ENCODE data around the gene MSH5. TPM values are rescaled to one million over a fixed set of nuclear protein-coding genes. Genes with fewer than 3 reads are reported as not detected.

Gene MSH5
- total RNA-seq, 1 experiment from 2014 or later = 22.7 TPM

- ChIA-PET POLR2A (ENCODE audit: unreplicated experiment) (interaction anchor here (0.5 to 1.3 kb wide), 8 partner anchors 12 to 362 kb away, joined by 3 to 7 read pairs (median 4); partner anchors contain the start of genes DDX39B, HSPA1A, HSPA1L and MSH5), CTCF (interaction anchor here (0.6 to 0.9 kb wide), 5 partner anchors 13 to 671 kb away, joined by 3 to 6 read pairs (median 4); partner anchors contain the start of gene MSH5)
- Histone ChIP-seq H3K4me3 (ENCODE audit: low read length) (no peak overlapping the region), H3K79me2 (ENCODE audit: low read length) (no peaks in the 10 kb centered on the region), H3K27ac (ENCODE audit: low read length) (peak overlapping the region; percentile 62), H3K9me3 (ENCODE audit: low read length) (no peaks in the 10 kb centered on the region), H3K27me3 (ENCODE audit: low read length) (no peaks in the 10 kb centered on the region), H4K20me1 (ENCODE audit: low read length) (no peaks in the 10 kb centered on the region), H2AFZ (ENCODE audit: low read length) (no peak overlapping the region), H3K4me1 (ENCODE audit: insufficient read depth, low read length) (peaks cover 16% of the 10 kb centered on the region), H3F3A (ENCODE audit: low read length, unreplicated experiment) (peaks cover 6% of the 10 kb centered on the region), H3K9me2 (replicated peaks; ENCODE audit: low read length) (no peaks in the 10 kb centered on the region), H3K4me2 (ENCODE audit: low read length) (peak overlapping the region; percentile 48), H3K9ac (ENCODE audit: low read length) (no peak overlapping the region), H3K36me3 (ENCODE audit: low read depth, low read length) (no peaks in the 10 kb centered on the region)
- DNase-seq = peak; percentile 84
- TF ChIP-seq CTCF (conservative IDR thresholded peaks at IDR 0.05; ENCODE audit: low read depth, low read length) = no peak
- no peak for TF ChIP-seq EZH2phosphoT487 (IDR thresholded peaks at IDR 0.05; ENCODE audit: borderline replicate concordance, low read length)
- no peak for TF ChIP-seq EZH2 (IDR thresholded peaks at IDR 0.05; ENCODE audit: low read length, unreplicated experiment)
- intact Hi-C loops (cut with micrococcal nuclease) = no loop called here
- peak; percentile 99 for ATAC-seq
- BruUV-seq (replicated peaks) = no TSS peak
Measured at GRCh38 chr6:31752739-31753319, 13.0 kb downstream of the MSH5 start.

- no peaks in the 10 kb centered on the region for H4K20me1 ChIP-seq (ENCODE audit: low read length)
- intact Hi-C loops (cut with micrococcal nuclease) = no loop called here
- BruUV-seq (replicated peaks) = no TSS peak
- H3K9me2 ChIP-seq (replicated peaks; ENCODE audit: low read length) = no peaks in the 10 kb centered on the region
- H3K36me3 ChIP-seq (ENCODE audit: low read depth, low read length) = no peaks in the 10 kb centered on the region
- TF ChIP-seq EZH2phosphoT487 (IDR thresholded peaks at IDR 0.05; ENCODE audit: borderline replicate concordance, low read length) (no peak), EZH2 (IDR thresholded peaks at IDR 0.05; ENCODE audit: low read length, unreplicated experiment) (no peak), CTCF (conservative IDR thresholded peaks at IDR 0.05; ENCODE audit: low read depth, low read length) (no peak)
- H3F3A ChIP-seq (ENCODE audit: low read length, unreplicated experiment) = no peaks in the 10 kb centered on the region
- H3K4me2 ChIP-seq (ENCODE audit: low read length) = no peak overlapping the region
- no peaks in the 10 kb centered on the region for H3K9me3 ChIP-seq (ENCODE audit: low read length)
- ChIA-PET CTCF (no interaction called here), POLR2A (ENCODE audit: unreplicated experiment) (no interaction called here)
- ATAC-seq (no peak), DNase-seq (no peak)
- H3K4me1 ChIP-seq (ENCODE audit: insufficient read depth, low read length) = peaks cover 3% of the 10 kb centered on the region
- H3K79me2 ChIP-seq (ENCODE audit: low read length) = no peaks in the 10 kb centered on the region
- H3K27me3 ChIP-seq (ENCODE audit: low read length) = no peaks in the 10 kb centered on the region
- no peak overlapping the region for H2AFZ ChIP-seq (ENCODE audit: low read length)
- H3K4me3 ChIP-seq (ENCODE audit: low read length) = no peak overlapping the region
- H3K27ac ChIP-seq (ENCODE audit: low read length) = no peak overlapping the region
- no peak overlapping the region for H3K9ac ChIP-seq (ENCODE audit: low read length)
Measured at GRCh38 chr6:31758281-31758680, 18.5 kb downstream of the MSH5 start.

- Histone ChIP-seq H3K36me3 (ENCODE audit: low read depth, low read length) (no peaks in the 10 kb centered on the region), H3K9ac (ENCODE audit: low read length) (no peak overlapping the region), H3K4me1 (ENCODE audit: insufficient read depth, low read length) (0 out of 2 replicates have a peak, but pooled peaks cover 5% of the 10 kb centered on the region), H4K20me1 (ENCODE audit: low read length) (no peaks in the 10 kb centered on the region), H3K4me2 (ENCODE audit: low read length) (no peak overlapping the region), H3K9me3 (ENCODE audit: low read length) (no peaks in the 10 kb centered on the region), H3K27me3 (ENCODE audit: low read length) (no peaks in the 10 kb centered on the region), H2AFZ (ENCODE audit: low read length) (no peak overlapping the region), H3F3A (ENCODE audit: low read length, unreplicated experiment) (no peaks in the 10 kb centered on the region), H3K79me2 (ENCODE audit: low read length) (no peaks in the 10 kb centered on the region), H3K4me3 (ENCODE audit: low read length) (no peak overlapping the region), H3K9me2 (replicated peaks; ENCODE audit: low read length) (no peaks in the 10 kb centered on the region), H3K27ac (ENCODE audit: low read length) (no peak overlapping the region)
- DNase-seq = no peak
- TF ChIP-seq EZH2 (IDR thresholded peaks at IDR 0.05; ENCODE audit: low read length, unreplicated experiment) (no peak), CTCF (conservative IDR thresholded peaks at IDR 0.05; ENCODE audit: low read depth, low read length) (peak; percentile 30; the same call in 1 of the 2 replicates)
- intact Hi-C loops (cut with micrococcal nuclease) = loop anchor here (10.0 kb wide), 1 partner anchor 46 kb away; the partner anchor contains the start of gene LY6G6D
- POLR2A ChIA-PET (ENCODE audit: unreplicated experiment) = no interaction called here
- BruUV-seq (replicated peaks) = no TSS peak
- CTCF ChIA-PET = interaction anchor here (0.5 kb wide), 2 partner anchors 23 to 69 kb away, joined by 3 to 4 read pairs; no protein-coding TSS in a partner anchor
- ATAC-seq = no peak
Measured at GRCh38 chr6:31760790-31761189, 21.0 kb downstream of the MSH5 start.
